H9 (cell line): Measurements from ENCODE around the gene CREG2. TPM values are rescaled to one million over a fixed set of nuclear protein-coding genes. Genes with fewer than 3 reads are reported as not detected.

Experiments used
- DNase-seq: peaks from one replicate; pipeline ENCODE4 v3.0.0-alpha.2; 2017
- H2AFZ ChIP-seq: one replicate; pipeline ENCODE4 v1.6.1; 2013; ENCODE audit warnings: mild to moderate bottlenecking, low read length, control low read depth, moderate library complexity
- H2AK5ac ChIP-seq: 2 replicates; pipeline ENCODE4 v1.6.1; 2013; ENCODE audit warnings: low read length, control low read depth, mixed read lengths; ENCODE audit not compliant: insufficient read length
- H2BK120ac ChIP-seq: one replicate; pipeline ENCODE4 v1.6.1; 2013; ENCODE audit warnings: low read depth, mild to moderate bottlenecking, low read length, control low read depth, inconsistent platforms; ENCODE audit not compliant: poor library complexity, severe bottlenecking
- H2BK12ac ChIP-seq: 2 replicates; pipeline ENCODE4 v1.6.1; 2013; ENCODE audit warnings: low read length, control low read depth, mixed read lengths, low read depth; ENCODE audit not compliant: insufficient read length
- H2BK15ac ChIP-seq: 2 replicates; pipeline ENCODE4 v1.6.1; 2013; ENCODE audit warnings: low read depth, low read length, control low read depth
- H2BK20ac ChIP-seq: one replicate; pipeline ENCODE4 v1.6.1; 2013; ENCODE audit warnings: low read depth, mild to moderate bottlenecking, low read length, control low read depth, inconsistent platforms; ENCODE audit not compliant: poor library complexity, severe bottlenecking
- H2BK5ac ChIP-seq: 2 replicates; pipeline ENCODE4 v1.6.1; 2013; ENCODE audit warnings: low read length, control low read depth, mixed read lengths; ENCODE audit not compliant: insufficient read length
- H3K14ac ChIP-seq: 2 replicates; pipeline ENCODE4 v1.6.1; 2013; ENCODE audit warnings: low read length, control low read depth; ENCODE audit not compliant: insufficient read depth
- H3K18ac ChIP-seq: 2 replicates; pipeline ENCODE4 v1.6.1; 2013; ENCODE audit warnings: low read depth, mild to moderate bottlenecking, mixed read lengths, low read length, control low read depth; ENCODE audit not compliant: insufficient read length
- H3K23ac ChIP-seq: 2 replicates; pipeline ENCODE4 v1.6.1; 2013; ENCODE audit warnings: low read length, control low read depth, mixed read lengths, low read depth; ENCODE audit not compliant: insufficient read length
- H3K23me2 ChIP-seq: 2 replicates; pipeline ENCODE4 v1.6.1; 2013; ENCODE audit warnings: low read depth, mild to moderate bottlenecking, mixed read lengths, low read length, control low read depth; ENCODE audit not compliant: insufficient read length, poor library complexity, severe bottlenecking
- H3K27ac ChIP-seq: 2 replicates; pipeline ENCODE4 v1.5.1; 2013; ENCODE audit warnings: low read length, control low read depth, mixed read lengths, low read depth; ENCODE audit not compliant: insufficient read length
- H3K27me3 ChIP-seq: 2 replicates; pipeline ENCODE4 v1.6.1; 2013; ENCODE audit warnings: low read length, control low read depth, inconsistent platforms; ENCODE audit not compliant: insufficient read depth
- H3K4ac ChIP-seq: 2 replicates; pipeline ENCODE4 v1.6.1; 2013; ENCODE audit warnings: low read depth, mild to moderate bottlenecking, control low read depth, inconsistent platforms, low read length, moderate library complexity
- H3K4me1 ChIP-seq: 2 replicates; pipeline ENCODE4 v1.6.1; 2013; ENCODE audit warnings: low read length, control low read depth, inconsistent platforms; ENCODE audit not compliant: insufficient read depth
- H3K4me2 ChIP-seq: 2 replicates; pipeline ENCODE4 v1.6.1; 2013; ENCODE audit warnings: low read length, control low read depth, mixed read lengths; ENCODE audit not compliant: insufficient read length, insufficient read depth
- H3K56ac ChIP-seq: 2 replicates; pipeline ENCODE4 v1.6.1; 2013; ENCODE audit warnings: low read depth, mild to moderate bottlenecking, mixed read lengths, low read length, control low read depth; ENCODE audit not compliant: insufficient read length
- H3K79me1 ChIP-seq: 2 replicates; pipeline ENCODE4 v1.6.1; 2013; ENCODE audit warnings: low read depth, mild to moderate bottlenecking, moderate library complexity, low read length, control low read depth, inconsistent platforms; ENCODE audit not compliant: insufficient read depth, poor library complexity, severe bottlenecking
- H3K79me2 ChIP-seq: 2 replicates; pipeline ENCODE4 v1.6.1; 2013; ENCODE audit warnings: low read length, control low read depth, inconsistent platforms; ENCODE audit not compliant: insufficient read depth
- H3K9ac ChIP-seq: 2 replicates; pipeline ENCODE4 v1.6.1; 2013; ENCODE audit warnings: low read length, control low read depth, mixed read lengths; ENCODE audit not compliant: insufficient read length; ENCODE audit errors: extremely low read depth
- H3K9me3 ChIP-seq: one replicate; pipeline ENCODE4 v1.6.1; 2013; ENCODE audit warnings: low read depth, low read length, inconsistent platforms; ENCODE audit not compliant: control insufficient read depth
- H3T11ph ChIP-seq: one replicate; pipeline ENCODE4 v1.6.1; 2013; ENCODE audit warnings: mild to moderate bottlenecking, low read length, control low read depth, inconsistent platforms
- H4K20me1 ChIP-seq: one replicate; pipeline ENCODE4 v1.6.1; 2013; ENCODE audit not compliant: control insufficient read depth, insufficient read length, insufficient read depth
- H4K5ac ChIP-seq: 2 replicates; pipeline ENCODE4 v1.6.1; 2013; ENCODE audit warnings: low read depth, mild to moderate bottlenecking, mixed read lengths, low read length, control low read depth; ENCODE audit not compliant: insufficient read length
- H4K8ac ChIP-seq: replicated peaks from 2 replicates; pipeline ENCODE4 v1.6.1; 2013; ENCODE audit warnings: low read length, control low read depth, mixed read lengths, low read depth; ENCODE audit not compliant: insufficient read length
- H4K91ac ChIP-seq: 2 replicates; pipeline ENCODE4 v1.6.1; 2013; ENCODE audit warnings: low read depth, mild to moderate bottlenecking, moderate library complexity, mixed read lengths, low read length, control low read depth; ENCODE audit not compliant: insufficient read length
- H3K27ac Mint-ChIP-seq, 3 experiments: 2 replicates in 2 of 3; 3 replicates in 1 of 3; pipeline ENCODE4 v1.8.0; 2020 to 2021; ENCODE audit warnings: mixed read lengths in 3 of 3, mild to moderate bottlenecking in 1 of 3, moderate library complexity in 1 of 3
- H3K27me3 Mint-ChIP-seq: 2 replicates; pipeline ENCODE4 v1.8.0; 2021; ENCODE audit warnings: low read depth, mild to moderate bottlenecking, moderate library complexity, mixed read lengths
- H3K36me3 Mint-ChIP-seq, 3 experiments: 2 replicates in 2 of 3; 3 replicates in 1 of 3; pipeline ENCODE4 v1.8.0; 2020 to 2021; ENCODE audit warnings: low read depth in 3 of 3, mixed read lengths in 3 of 3; ENCODE audit not compliant: insufficient read depth in 1 of 3
- H3K4me1 Mint-ChIP-seq, 2 experiments: 2 replicates each; pipeline ENCODE4 v1.8.0; 2020; ENCODE audit warnings: mixed read lengths in 2 of 2
- H3K4me3 Mint-ChIP-seq, 2 experiments: 2 replicates in 1 of 2; 3 replicates in 1 of 2; pipeline ENCODE4 v1.8.0; 2020 to 2021; ENCODE audit warnings: mild to moderate bottlenecking in 2 of 2, mixed read lengths in 2 of 2, moderate library complexity in 1 of 2
- H3K9me3 Mint-ChIP-seq, 2 experiments: 2 replicates in 1 of 2; 3 replicates in 1 of 2; pipeline ENCODE4 v1.8.0; 2020; ENCODE audit warnings: mild to moderate bottlenecking in 2 of 2, mixed read lengths in 2 of 2, moderate library complexity in 1 of 2
- CTCF ChIP-seq: fragments of 200-600 bp; sonication (generic); conservative IDR thresholded peaks from 3 replicates; pipeline ENCODE4 v1.8.0; 2021; ENCODE audit warnings: antibody characterized with exemption, mild to moderate bottlenecking
- WGBS: extraction: QIAGEN DNeasy Blood & Tissue Kit; methylation state at CpG from one replicate; pipeline ENCODE4 v1.1.7; 2013; ENCODE audit warnings: missing lambda C conversion rate, low lambda C conversion rate, mixed read lengths; ENCODE audit not compliant: insufficient read length; ENCODE audit errors: extremely low coverage; 5-methylcytosine and 5-hydroxymethylcytosine counted together
- total RNA-seq: library from RNA; stranded (reverse); gene quantifications from 2 replicates; pipeline ENCODE4 v1.2.1, GENCODE V29; 2021

Gene CREG2
- total RNA-seq, 1 experiment from 2014 or later: 0.77 TPM

DNA sequence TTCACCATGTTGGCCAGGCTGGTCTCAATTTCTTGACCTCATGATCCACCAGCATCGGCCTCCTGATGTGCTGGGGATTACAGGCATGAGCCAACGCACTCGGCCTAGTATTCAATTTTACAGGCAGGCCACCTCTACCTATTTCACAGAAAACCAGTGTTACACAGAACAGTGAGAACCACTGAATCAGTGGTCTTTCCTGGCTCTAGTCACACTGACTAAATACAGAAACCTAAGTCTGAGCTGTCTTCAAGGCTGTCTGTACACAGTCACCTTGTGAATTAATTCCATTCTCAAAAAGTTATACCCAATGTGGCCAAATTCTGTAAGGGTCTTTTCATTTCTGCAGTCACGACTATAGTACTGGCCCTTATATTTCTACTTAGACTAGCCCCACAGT is 82.3 kb downstream of the CREG2 start:
- no peaks in the 10 kb centered on the region; the same call in 1 of the 2 replicates for H3K27me3 ChIP-seq
- peaks cover 7% of the 10 kb centered on the region; the same call in 1 of the 2 replicates for H3K4me1 ChIP-seq
- no peak overlapping the region for H2BK12ac ChIP-seq
- no peak for TF ChIP-seq CTCF
- no peak overlapping the region for H3K56ac ChIP-seq
- no CpG with 5 or more reads among the region's 4 CpGs for WGBS
- Mint-ChIP-seq H3K27ac (peak overlapping the region in 1 of 3 experiments; percentile 59; a peak in 1 of 7 replicates), H3K36me3 (peaks cover 3 to 9% (median 9%) of the 10 kb centered on the region in 3 experiments; a peak in 6 of 7 replicates), H3K9me3 (no peaks in the 10 kb centered on the region), H3K4me1 (peaks cover 30 to 34% of the 10 kb centered on the region in 2 experiments), H3K4me3 (no peak overlapping the region), H3K27me3 (peaks cover 5% of the 10 kb centered on the region; the same call in 1 of the 2 replicates)
- peaks cover 17% of the 10 kb centered on the region for H3K23me2 ChIP-seq
- no peak overlapping the region for H3K23ac ChIP-seq
- no peaks in the 10 kb centered on the region for H4K20me1 ChIP-seq
- no peak overlapping the region for H3K18ac ChIP-seq
- no peak overlapping the region for H3K4ac ChIP-seq
- H2BK20ac ChIP-seq: no peak overlapping the region
- H3K9ac ChIP-seq: no peak overlapping the region
- peaks cover 27% of the 10 kb centered on the region for H3K79me2 ChIP-seq
- H2BK15ac ChIP-seq: no peak overlapping the region
- H2AFZ ChIP-seq: no peak overlapping the region
- no peak overlapping the region for H2BK5ac ChIP-seq
- no peak overlapping the region for H2BK120ac ChIP-seq
- H4K8ac ChIP-seq: no peak overlapping the region
- no peak overlapping the region for H3T11ph ChIP-seq
- H3K14ac ChIP-seq: no peak overlapping the region
- no peak overlapping the region for H4K91ac ChIP-seq
- no peak overlapping the region for H3K27ac ChIP-seq
- H3K9me3 ChIP-seq: no peaks in the 10 kb centered on the region
- peaks cover 11% of the 10 kb centered on the region for H3K79me1 ChIP-seq
- DNase-seq: no peak
- H2AK5ac ChIP-seq: no peak overlapping the region
- H4K5ac ChIP-seq: no peak overlapping the region
- H3K4me2 ChIP-seq: no peak overlapping the region
